A673 (cell line): ENCODE data around the gene MYO1E.

Source experiments
- EZH2 ChIP-seq: fragments of 200-600 bp; sonication (generic); IDR thresholded peaks from 2 replicates; pipeline ENCODE4 v1.6.1; 2017; ENCODE audit warnings: borderline replicate concordance, low read depth, mild to moderate bottlenecking, mixed read lengths, antibody characterized with exemption, low read length; ENCODE audit not compliant: poor library complexity, severe bottlenecking
- TF ChIP-seq, protein P1 (sequence below): fragments of 300-800, 200-600 bp; sonication (generic); conservative IDR thresholded peaks from 2 replicates; pipeline ENCODE4 v1.5.1; 2017; ENCODE audit warnings: low read depth, mild to moderate bottlenecking, antibody characterized with exemption, low read length, moderate library complexity, mixed read lengths

- TF ChIP-seq, protein P1, sequence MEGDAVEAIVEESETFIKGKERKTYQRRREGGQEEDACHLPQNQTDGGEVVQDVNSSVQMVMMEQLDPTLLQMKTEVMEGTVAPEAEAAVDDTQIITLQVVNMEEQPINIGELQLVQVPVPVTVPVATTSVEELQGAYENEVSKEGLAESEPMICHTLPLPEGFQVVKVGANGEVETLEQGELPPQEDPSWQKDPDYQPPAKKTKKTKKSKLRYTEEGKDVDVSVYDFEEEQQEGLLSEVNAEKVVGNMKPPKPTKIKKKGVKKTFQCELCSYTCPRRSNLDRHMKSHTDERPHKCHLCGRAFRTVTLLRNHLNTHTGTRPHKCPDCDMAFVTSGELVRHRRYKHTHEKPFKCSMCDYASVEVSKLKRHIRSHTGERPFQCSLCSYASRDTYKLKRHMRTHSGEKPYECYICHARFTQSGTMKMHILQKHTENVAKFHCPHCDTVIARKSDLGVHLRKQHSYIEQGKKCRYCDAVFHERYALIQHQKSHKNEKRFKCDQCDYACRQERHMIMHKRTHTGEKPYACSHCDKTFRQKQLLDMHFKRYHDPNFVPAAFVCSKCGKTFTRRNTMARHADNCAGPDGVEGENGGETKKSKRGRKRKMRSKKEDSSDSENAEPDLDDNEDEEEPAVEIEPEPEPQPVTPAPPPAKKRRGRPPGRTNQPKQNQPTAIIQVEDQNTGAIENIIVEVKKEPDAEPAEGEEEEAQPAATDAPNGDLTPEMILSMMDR: no peak
- no peak for TF ChIP-seq EZH2
Observed at GRCh38 chr15:59168536-59168935, 204.1 kb downstream of the MYO1E start.
